CD4-positive, alpha-beta T cell treated with Interleukin-10 for 1 hour (primary cell): ENCODE measurements around the gene DHX58.
A peak's percentile ranks its signal among the peaks of the same experiment; 100 is the strongest.

Experiments
- DNase-seq: peaks from one replicate; pipeline ENCODE4 v3.0.0-alpha.2; 2020

Gene DHX58

GRCh38 chr17:42129109-42129837 is 16.8 kb upstream of the DHX58 start:
- no peak for DNase-seq

- DNase-seq = no peak
These were observed 14.9 kb upstream of the DHX58 start for GRCh38 chr17:42127414-42127813.

- DNase-seq = no peak
These were observed 14.3 kb upstream of the DHX58 start for GRCh38 chr17:42126836-42127235.

- DNase-seq = no peak
These were observed 13.1 kb upstream of the DHX58 start for GRCh38 chr17:42125565-42125964.

GRCh38 chr17:42124256-42124655 is 11.7 kb upstream of the DHX58 start:
- no peak for DNase-seq

GRCh38 chr17:42122371-42123303 is 10.1 kb upstream of the DHX58 start, which contains the start of gene HSPB9:
Gene HSPB9, plus strand, starts transcription at chr17:42122804. Its CDS starts 47 bp downstream, at chr17:42122851.
- DNase-seq = no peak

- peak; percentile 79 for DNase-seq
These were observed 8.6 kb upstream of the DHX58 start, which contains the start of gene KAT2A for GRCh38 chr17:42120770-42121769. Gene KAT2A, minus strand, starts transcription at chr17:42121367. Its CDS starts 63 bp downstream, at chr17:42121304.

GRCh38 chr17:42120161-42120769 is 7.8 kb upstream of the DHX58 start:
- no peak for DNase-seq

GRCh38 chr17:42119301-42119700 is 6.8 kb upstream of the DHX58 start:
- DNase-seq = no peak

GRCh38 chr17:42118545-42118944 is 6.0 kb upstream of the DHX58 start:
- DNase-seq = peak; percentile 49

GRCh38 chr17:42118126-42118510 is 5.6 kb upstream of the DHX58 start:
- DNase-seq = no peak

- DNase-seq = no peak
These were observed 5.0 kb upstream of the DHX58 start for GRCh38 chr17:42117397-42118125.

GRCh38 chr17:42116705-42117396 is 4.3 kb upstream of the DHX58 start:
- DNase-seq = peak; percentile 89

GRCh38 chr17:42114118-42114517 is 1.6 kb upstream of the DHX58 start:
- no peak for DNase-seq

- DNase-seq = no peak
These were observed 967 bp upstream of the DHX58 start for GRCh38 chr17:42113293-42114069.

GRCh38 chr17:42111871-42112551 is 503 bp downstream of the DHX58 start:
- DNase-seq = peak; percentile 36

- no peak for DNase-seq
These were observed 1.3 kb downstream of the DHX58 start for GRCh38 chr17:42111265-42111636.

- DNase-seq = no peak
These were observed 1.9 kb downstream of the DHX58 start for GRCh38 chr17:42110301-42111264.
